Colonic mucosa (tissue), 4 donors: Measurements from ENCODE around the gene USP9X. TPM values are rescaled to one million over a fixed set of nuclear protein-coding genes. Genes with fewer than 3 reads are reported as not detected.
"Not testable (repeated sequence)": the region's sequence is repeated elsewhere in the genome, so short reads cannot be mapped to it uniquely, and the experiment has no call there.

Experiments
- DNase-seq: peaks from one replicate; pipeline ENCODE4 v3.0.0-alpha.2; 2020
- H3K27ac ChIP-seq: fragments of 200-600 bp; one replicate; pipeline ENCODE4 v1.8.0; 2021
- H3K27me3 ChIP-seq: fragments of 200-600 bp; one replicate; pipeline ENCODE4 v1.8.0; 2021
- H3K36me3 ChIP-seq: fragments of 200-600 bp; one replicate; pipeline ENCODE4 v1.8.0; 2021
- H3K4me1 ChIP-seq: fragments of 200-600 bp; one replicate; pipeline ENCODE4 v1.8.0; 2021; ENCODE audit warnings: mild to moderate bottlenecking
- H3K4me3 ChIP-seq: fragments of 200-600 bp; one replicate; pipeline ENCODE4 v1.8.0; 2021
- H3K9ac ChIP-seq, 2 donors: one replicate each; pipeline ENCODE4 v1.7.0; 2013; ENCODE audit warnings: control low read depth in 2 of 2, low read depth in 2 of 2, low read length in 2 of 2
- H3K9me3 ChIP-seq: fragments of 200-600 bp; one replicate; pipeline ENCODE4 v1.8.0; 2021
- intact Hi-C: fragments of 100-400 bp; cut with DNase I; formaldehyde crosslinking; loops from one replicate; pipeline ENCODE4 v1.14.1; 2022
- total RNA-seq, 2 donors: library from RNA; stranded (reverse); fragmentation: NEBNext Ultra II Directional in 1 of 2; extraction: Animal tissue kit (Norgen Biotek cat#: 25700) in 1 of 2; gene quantifications; one replicate each; pipeline ENCODE4 v1.2.1, GENCODE V29; 2021
- TF ChIP-seq, protein P1 (sequence below): fragments of 200-600 bp; IDR thresholded peaks from one replicate; pipeline ENCODE4 v1.8.0; 2022; ENCODE audit warnings: antibody characterized with exemption, mild to moderate bottlenecking
- donor health status: healthy.
- donor health status: DM: no; HTN: no; CAD: no.
- donor health status: DM: no; HTN: no; CAD: no.

Gene USP9X
- total RNA-seq, 2 donors from 2014 or later, result 74.5 to 89.0 TPM

DNA sequence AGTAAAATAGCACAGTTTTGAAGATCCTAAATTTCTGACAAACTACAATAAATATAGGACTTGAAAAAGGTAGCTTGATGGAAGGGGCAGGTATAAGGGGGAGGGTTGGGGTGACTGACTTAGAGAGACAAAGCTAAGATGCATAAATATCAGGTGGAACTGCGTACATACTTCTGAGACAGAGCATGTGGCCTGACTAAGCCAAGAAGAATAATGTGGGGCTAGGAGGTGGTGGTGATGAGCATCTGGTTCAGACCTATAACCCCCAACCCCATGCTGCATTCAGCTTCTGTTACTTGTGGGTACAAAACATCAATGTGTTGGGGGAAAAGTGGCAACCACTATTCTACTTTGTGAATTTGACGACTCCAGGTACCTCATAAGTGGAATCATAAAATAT is 19.8 kb downstream of the USP9X start:
- TF ChIP-seq, protein P1, sequence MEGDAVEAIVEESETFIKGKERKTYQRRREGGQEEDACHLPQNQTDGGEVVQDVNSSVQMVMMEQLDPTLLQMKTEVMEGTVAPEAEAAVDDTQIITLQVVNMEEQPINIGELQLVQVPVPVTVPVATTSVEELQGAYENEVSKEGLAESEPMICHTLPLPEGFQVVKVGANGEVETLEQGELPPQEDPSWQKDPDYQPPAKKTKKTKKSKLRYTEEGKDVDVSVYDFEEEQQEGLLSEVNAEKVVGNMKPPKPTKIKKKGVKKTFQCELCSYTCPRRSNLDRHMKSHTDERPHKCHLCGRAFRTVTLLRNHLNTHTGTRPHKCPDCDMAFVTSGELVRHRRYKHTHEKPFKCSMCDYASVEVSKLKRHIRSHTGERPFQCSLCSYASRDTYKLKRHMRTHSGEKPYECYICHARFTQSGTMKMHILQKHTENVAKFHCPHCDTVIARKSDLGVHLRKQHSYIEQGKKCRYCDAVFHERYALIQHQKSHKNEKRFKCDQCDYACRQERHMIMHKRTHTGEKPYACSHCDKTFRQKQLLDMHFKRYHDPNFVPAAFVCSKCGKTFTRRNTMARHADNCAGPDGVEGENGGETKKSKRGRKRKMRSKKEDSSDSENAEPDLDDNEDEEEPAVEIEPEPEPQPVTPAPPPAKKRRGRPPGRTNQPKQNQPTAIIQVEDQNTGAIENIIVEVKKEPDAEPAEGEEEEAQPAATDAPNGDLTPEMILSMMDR, result no peak
- intact Hi-C loops, result no loop called here
- Histone ChIP-seq H3K36me3 (no peaks in the 10 kb centered on the region), H3K4me1 (no peaks in the 10 kb centered on the region), H3K27ac (no peak overlapping the region), H3K4me3 (no peak overlapping the region), H3K27me3 (no peaks in the 10 kb centered on the region), H3K9me3 (no peaks in the 10 kb centered on the region), H3K9ac (no peak overlapping the region)
- DNase-seq, result no peak

DNA sequence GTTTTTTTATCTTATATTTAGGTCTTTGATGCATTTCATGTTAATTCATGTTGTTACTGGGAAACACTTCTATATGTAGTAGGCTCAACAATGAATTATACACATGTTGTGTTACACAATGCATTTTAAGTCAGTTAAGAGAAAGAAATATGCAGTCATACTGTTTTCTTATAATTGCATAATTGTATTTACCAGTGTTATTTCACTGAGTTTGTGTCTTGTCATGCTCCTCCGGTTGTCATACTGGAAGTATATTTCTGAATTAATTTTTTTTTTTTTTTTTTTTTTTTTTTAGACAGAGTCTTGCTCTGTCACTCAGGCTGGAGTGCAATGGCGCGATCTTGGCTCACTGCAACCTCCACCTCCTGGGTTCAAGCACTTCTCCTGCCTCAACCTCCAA is 21.0 kb downstream of the USP9X start:
- intact Hi-C loops, H3K9ac ChIP-seq, H3K27me3 ChIP-seq, H3K4me3 ChIP-seq, DNase-seq, H3K27ac ChIP-seq, H3K4me1 ChIP-seq, H3K9me3 ChIP-seq, H3K36me3 ChIP-seq: not testable (repeated sequence)

DNA sequence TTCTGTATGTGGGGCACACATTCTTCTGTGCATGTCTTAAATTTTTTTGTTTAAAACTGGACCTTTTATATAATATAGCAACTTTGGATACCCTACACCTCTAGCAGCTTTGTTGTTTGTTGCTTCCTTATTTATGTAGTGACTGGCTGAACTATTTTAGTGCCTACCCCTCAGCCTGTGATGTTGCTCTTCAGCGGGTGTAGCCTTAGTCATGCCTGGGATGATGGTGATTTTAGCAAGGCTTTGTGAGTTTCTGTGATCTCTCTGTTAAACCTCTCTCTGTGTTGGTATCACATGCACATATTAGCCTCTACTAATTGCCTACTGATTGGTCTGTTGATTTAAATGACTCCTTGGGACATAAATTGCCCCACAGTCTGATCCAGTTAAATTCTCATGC is 22.8 kb downstream of the USP9X start:
- no peaks in the 10 kb centered on the region for H3K9me3 ChIP-seq
- no peak overlapping the region for H3K27ac ChIP-seq
- no peak for DNase-seq
- no peak overlapping the region for H3K9ac ChIP-seq
- H3K27me3 ChIP-seq, result no peaks in the 10 kb centered on the region
- TF ChIP-seq, protein P1, result no peak
- H3K4me3 ChIP-seq, result no peak overlapping the region
- intact Hi-C loops, result no loop called here
- H3K4me1 ChIP-seq, result no peaks in the 10 kb centered on the region
- H3K36me3 ChIP-seq, result no peaks in the 10 kb centered on the region

GRCh38 chrX:41108463-41109205 is 23.4 kb downstream of the USP9X start:
- Histone ChIP-seq H3K36me3 (no peaks in the 10 kb centered on the region), H3K9me3 (no peaks in the 10 kb centered on the region), H3K27me3 (no peaks in the 10 kb centered on the region), H3K4me1 (no peaks in the 10 kb centered on the region), H3K4me3 (no peak overlapping the region), H3K27ac (no peak overlapping the region), H3K9ac (no peak overlapping the region)
- intact Hi-C loops, result no loop called here
- DNase-seq, result no peak
- TF ChIP-seq, protein P1, result no peak

GRCh38 chrX:41110801-41111625 is 25.8 kb downstream of the USP9X start:
- no peaks in the 10 kb centered on the region for H3K27me3 ChIP-seq
- H3K9me3 ChIP-seq, result no peaks in the 10 kb centered on the region
- no peak overlapping the region for H3K27ac ChIP-seq
- DNase-seq, result no peak
- no peaks in the 10 kb centered on the region for H3K36me3 ChIP-seq
- intact Hi-C loops, result loop anchor here (10.0 kb wide), 2 partner anchors 236 to 456 kb away; no protein-coding TSS in a partner anchor
- no peak overlapping the region for H3K4me3 ChIP-seq
- TF ChIP-seq, protein P1, result no peak
- no peak overlapping the region for H3K9ac ChIP-seq
- H3K4me1 ChIP-seq, result no peaks in the 10 kb centered on the region

- not testable (repeated sequence) for H3K4me1 ChIP-seq
- intact Hi-C loops, result loop anchor here (10.0 kb wide), 2 partner anchors 240 to 460 kb away; no protein-coding TSS in a partner anchor
These were observed 29.8 kb downstream of the USP9X start for GRCh38 chrX:41115104-41115425.

More at GRCh38 chrX:41115104-41115425, 29.8 kb downstream of the USP9X start:
- DNase-seq, H3K27ac ChIP-seq, H3K4me3 ChIP-seq, H3K9me3 ChIP-seq, H3K36me3 ChIP-seq, H3K27me3 ChIP-seq, H3K9ac ChIP-seq: not testable (repeated sequence)
- TF ChIP-seq, protein P1, result peak; percentile 87
